OCI-LY3 (cell line): ENCODE data around the gene PPL.

Experiments used
- H2AFZ ChIP-seq: fragments of 200-600, 300-600 bp; shearing (Covaris generic); 2 replicates; pipeline ENCODE4 v1.6.0; 2014; ENCODE audit warnings: antibody characterized with exemption, low read depth, low read length
- H3K27ac ChIP-seq: fragments of 200-600, 300-600 bp; sonication (generic); 2 replicates; pipeline ENCODE4 v1.5.1; 2014; ENCODE audit warnings: mild to moderate bottlenecking, low read length, moderate library complexity, mixed read lengths
- H3K27me3 ChIP-seq: fragments of 200-600, 300-600 bp; sonication (generic); 2 replicates; pipeline ENCODE4 v1.6.1; 2014; ENCODE audit warnings: low read depth, low read length, mixed read lengths
- H3K36me3 ChIP-seq: fragments of 200-600, 300-600 bp; sonication (generic); replicated peaks from 2 replicates; pipeline ENCODE3; 2014; ENCODE audit warnings: low read depth, low read length, mixed read lengths
- H3K4me1 ChIP-seq: fragments of 300-600, 200-600 bp; sonication (generic); 2 replicates; pipeline ENCODE4 v1.6.1; 2014; ENCODE audit warnings: low read length, mixed read lengths
- H3K4me2 ChIP-seq: fragments of 200-600, 300-600 bp; sonication (generic); 2 replicates; pipeline ENCODE4 v1.6.1; 2014; ENCODE audit warnings: low read length, mixed read lengths
- H3K4me3 ChIP-seq: fragments of 300-600, 200-600 bp; sonication (generic); 2 replicates; pipeline ENCODE4 v1.5.1; 2014; ENCODE audit warnings: antibody characterized with exemption, mild to moderate bottlenecking, low read length, moderate library complexity
- H3K79me2 ChIP-seq: fragments of 300-600, 200-600 bp; shearing (Covaris generic); 2 replicates; pipeline ENCODE4 v1.6.1; 2014; ENCODE audit warnings: mild to moderate bottlenecking, low read length, mixed read lengths
- H3K9ac ChIP-seq: fragments of 300-600, 200-600 bp; shearing (Covaris generic); 2 replicates; pipeline ENCODE4 v1.6.0; 2014; ENCODE audit warnings: mild to moderate bottlenecking, low read length, moderate library complexity
- H3K9me3 ChIP-seq: fragments of 200-600, 300-600 bp; shearing (Covaris generic); 2 replicates; pipeline ENCODE4 v1.6.1; 2014; ENCODE audit warnings: low read length, mixed read lengths; ENCODE audit not compliant: insufficient read depth
- H4K20me1 ChIP-seq: fragments of 200-600, 300-600 bp; sonication (generic); 2 replicates; pipeline ENCODE4 v1.6.1; 2016; ENCODE audit warnings: low read length, mixed read lengths; ENCODE audit not compliant: insufficient read depth
- CTCF ChIP-seq: fragments of 200-600, 300-600 bp; sonication (generic); IDR thresholded peaks from 2 replicates; pipeline ENCODE4 v1.5.1; 2014; ENCODE audit warnings: antibody characterized with exemption, low read length, low read depth
- EZH2phosphoT487 ChIP-seq: fragments of 200-600 bp; shearing (Covaris generic); IDR thresholded peaks from 2 replicates; pipeline ENCODE4 v1.6.1; 2018; ENCODE audit warnings: antibody characterized with exemption, mixed run types, low read depth

The PPL gene

GRCh38 chr16:4846901-4847773 lies 89.8 kb downstream of the PPL start, which contains the start of the genes GLYR1 and UBN1:
Gene GLYR1, minus strand, starts transcription at chr16:4847288. Its CDS starts 23 bp downstream, at chr16:4847265.
Gene UBN1, plus strand, starts transcription at chr16:4847481. Its CDS starts 5,437 bp downstream, at chr16:4852918.
- Histone ChIP-seq H3K9ac (peak within 1 kb of the TSS; percentile 93), H3K4me2 (peak within 1 kb of the TSS; percentile 100), H3K4me3 (peak within 1 kb of the TSS; percentile 99), H4K20me1 (peaks cover 41% of the 10 kb centered on the region), H3K79me2 (peaks cover 87% of the 10 kb centered on the region), H3K36me3 (peaks cover 27% of the 10 kb centered on the region), H3K9me3 (no peaks in the 10 kb centered on the region), H3K27ac (peak within 1 kb of the TSS; percentile 80), H3K27me3 (no peaks in the 10 kb centered on the region), H3K4me1 (peaks cover 26% of the 10 kb centered on the region), H2AFZ (peak within 1 kb of the TSS; percentile 38; the same call in 1 of the 2 replicates)
- TF ChIP-seq CTCF (no peak), EZH2phosphoT487 (no peak)

GRCh38 chr16:4846503-4846900 lies 90.4 kb downstream of the PPL start:
- peak overlapping the region; percentile 87 for H3K4me2 ChIP-seq
- peak overlapping the region; percentile 99 for H3K4me3 ChIP-seq
- H3K27ac ChIP-seq, result peak overlapping the region; percentile 61
- H3K36me3 ChIP-seq, result peaks cover 30% of the 10 kb centered on the region
- no peaks in the 10 kb centered on the region for H3K27me3 ChIP-seq
- H3K9me3 ChIP-seq, result no peaks in the 10 kb centered on the region
- TF ChIP-seq EZH2phosphoT487, result no peak
- TF ChIP-seq CTCF, result no peak
- peaks cover 36% of the 10 kb centered on the region for H4K20me1 ChIP-seq
- peaks cover 81% of the 10 kb centered on the region for H3K79me2 ChIP-seq
- H3K4me1 ChIP-seq, result peaks cover 26% of the 10 kb centered on the region
- no peak overlapping the region for H2AFZ ChIP-seq
- H3K9ac ChIP-seq, result peak overlapping the region; percentile 93

DNA sequence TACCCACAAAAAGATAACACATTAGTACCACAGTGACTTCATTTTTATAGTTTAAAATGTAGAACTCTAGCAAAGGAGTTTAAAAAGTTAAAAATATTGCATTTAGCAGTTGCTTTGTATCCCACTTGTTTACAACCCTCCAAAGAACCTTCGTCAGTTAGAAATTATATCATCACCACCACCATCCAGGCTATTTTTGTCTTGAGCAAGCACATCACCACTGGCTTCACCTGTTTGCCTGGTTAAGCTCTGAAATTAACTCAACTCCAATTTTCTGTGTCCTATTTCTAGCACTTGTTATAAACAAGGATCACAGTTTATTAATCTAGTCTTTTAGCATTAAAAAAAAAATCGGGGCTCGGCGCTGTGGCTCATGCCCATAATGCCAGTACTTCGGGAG lies 96.0 kb downstream of the PPL start:
- TF ChIP-seq CTCF, result no peak
- TF ChIP-seq EZH2phosphoT487, result no peak
- Histone ChIP-seq H3K4me3 (no peak overlapping the region), H2AFZ (no peak overlapping the region), H3K4me1 (peaks cover 7% of the 10 kb centered on the region), H3K9me3 (no peaks in the 10 kb centered on the region), H3K4me2 (no peak overlapping the region), H3K27ac (no peak overlapping the region), H3K36me3 (peaks cover 66% of the 10 kb centered on the region), H3K9ac (no peak overlapping the region), H4K20me1 (peaks cover 8% of the 10 kb centered on the region), H3K79me2 (peaks cover 44% of the 10 kb centered on the region), H3K27me3 (no peaks in the 10 kb centered on the region)

GRCh38 chr16:4839942-4840341 lies 97.0 kb downstream of the PPL start:
- no peak for TF ChIP-seq EZH2phosphoT487
- TF ChIP-seq CTCF, result no peak
- Histone ChIP-seq H3K27me3 (no peaks in the 10 kb centered on the region), H4K20me1 (peaks cover 4% of the 10 kb centered on the region; the same call in 1 of the 2 replicates), H3K36me3 (peaks cover 65% of the 10 kb centered on the region), H3K27ac (no peak overlapping the region), H2AFZ (no peak overlapping the region), H3K4me3 (no peak overlapping the region), H3K4me2 (no peak overlapping the region), H3K9me3 (no peaks in the 10 kb centered on the region), H3K9ac (no peak overlapping the region), H3K79me2 (peaks cover 40% of the 10 kb centered on the region), H3K4me1 (no peaks in the 10 kb centered on the region)
